K562 (cell line): ENCODE measurements around the gene FGL2. TPM values are rescaled to one million over a fixed set of nuclear protein-coding genes. Genes with fewer than 3 reads are reported as not detected.
"Not testable (repeated sequence)": the region's sequence is repeated elsewhere in the genome, so short reads cannot be mapped to it uniquely, and the experiment has no call there.

Experiments
- ATAC-seq: fragments of 200-7000 bp; cut with Tn5 transposase; 3 replicates; pipeline ENCODE4 v1.9.1; 2020; ENCODE audit warnings: moderate library complexity
- BruUV-seq: library from RNA; stranded (reverse); fragments of 400-500 nt; replicated peaks from 2 replicates; lab custom pipeline; 2021; lab: Mats Ljungman, UMichigan
- CTCF ChIA-PET: fragments of 300-600 bp; formaldehyde crosslinking; extraction: SDS; loops from one replicate; lab custom pipeline; 2021; ENCODE audit warnings: low intra/inter-chr PET ratio; lab: Yijun Ruan, JAX
- POLR2A ChIA-PET: fragments of 300-600, 350-650 bp; sonication (Branson Sonifier 250); formaldehyde crosslinking; extraction: SDS; loops from one replicate; lab custom pipeline; 2021; ENCODE audit warnings: antibody characterized with exemption, inconsistent platforms; lab: Yijun Ruan, JAX
- DNase-seq, 4 experiments: peaks; one replicate each; pipeline versions ENCODE4 v3.0.0 to v3.0.0-alpha.2; 2011 to 2018; ENCODE audit warnings: low spot score in 3 of 4, mixed read lengths in 3 of 4; ENCODE audit errors: extremely low read depth in 1 of 4
- FAIRE-seq: peaks from 2 replicates; lab custom pipeline; 2011; peaks lifted over from hg19 to GRCh38; lab: Jason Lieb, UNC
- H2AFZ ChIP-seq: 2 replicates; pipeline ENCODE4 v1.6.0; 2011; ENCODE audit warnings: low read depth, low read length, control low read depth, inconsistent platforms
- H3K27ac ChIP-seq: fragments of 200-600 bp; 3 replicates; pipeline ENCODE4 v1.8.0; 2011; ENCODE audit warnings: low read depth, mild to moderate bottlenecking, control low read depth, inconsistent platforms, low read length, moderate library complexity, mixed read lengths; ENCODE audit errors: extremely low read depth
- H3K27me3 ChIP-seq, 2 experiments: fragments of 300-600 bp in 1 of 2; 2 replicates in 1 of 2; 3 replicates in 1 of 2; pipeline versions ENCODE4 v1.6.0 to v1.8.0; 2011; ENCODE audit warnings: inconsistent platforms in 2 of 2, low read length in 2 of 2, mild to moderate bottlenecking in 1 of 2, mixed read lengths in 1 of 2, moderate library complexity in 1 of 2; ENCODE audit not compliant: control insufficient read depth in 2 of 2, insufficient read depth in 2 of 2
- H3K36me3 ChIP-seq: fragments of 300-600 bp; 3 replicates; pipeline ENCODE4 v1.8.0; 2011; ENCODE audit warnings: mild to moderate bottlenecking, low read length, inconsistent platforms; ENCODE audit not compliant: control insufficient read depth, insufficient read depth
- H3K4me1 ChIP-seq, 2 experiments: fragments of 200-600 bp in 1 of 2; replicated peaks in 1 of 2; 2 replicates in 1 of 2; 3 replicates in 1 of 2; pipeline versions ENCODE4 v1.5.1 to v1.8.0; 2011; ENCODE audit warnings: inconsistent platforms in 2 of 2, low read length in 2 of 2, mild to moderate bottlenecking in 1 of 2, mixed read lengths in 1 of 2, moderate library complexity in 1 of 2; ENCODE audit not compliant: control insufficient read depth in 2 of 2, insufficient read depth in 2 of 2
- H3K4me2 ChIP-seq: 2 replicates; pipeline ENCODE4 v1.6.1; 2011; ENCODE audit warnings: low read length, control low read depth, inconsistent platforms, mixed read lengths; ENCODE audit not compliant: insufficient read depth
- H3K4me3 ChIP-seq: fragments of 200-600 bp; sonication (generic), shearing (Covaris generic); 2 replicates; pipeline ENCODE4 v1.5.1; 2016; ENCODE audit warnings: control low read depth, inconsistent platforms
- H3K79me2 ChIP-seq: fragments of 200-600 bp; 3 replicates; pipeline ENCODE4 v1.8.0; 2011; ENCODE audit warnings: low read length, inconsistent platforms; ENCODE audit not compliant: control insufficient read depth, insufficient read depth
- H3K9ac ChIP-seq, 2 experiments: 2 replicates each; pipeline versions ENCODE4 v1.6.0 to v1.6.1; 2011; ENCODE audit warnings: low read depth in 2 of 2, low read length in 2 of 2, control low read depth in 1 of 2, inconsistent platforms in 1 of 2, mild to moderate bottlenecking in 1 of 2, mixed read lengths in 1 of 2; ENCODE audit not compliant: insufficient read depth in 1 of 2
- H3K9me1 ChIP-seq: one replicate; pipeline ENCODE4 v1.6.0; 2011; ENCODE audit warnings: inconsistent platforms, mild to moderate bottlenecking, low read length, moderate library complexity; ENCODE audit not compliant: control insufficient read depth, insufficient read depth
- H3K9me3 ChIP-seq: replicated peaks from 2 replicates; pipeline ENCODE4 v1.5.1; 2011; ENCODE audit warnings: low read depth, low read length, inconsistent platforms; ENCODE audit not compliant: control insufficient read depth, insufficient read depth
- H4K20me1 ChIP-seq: replicated peaks from 2 replicates; pipeline ENCODE4 v1.6.1; 2011; ENCODE audit warnings: low read length, inconsistent platforms, mixed read lengths; ENCODE audit not compliant: control insufficient read depth, insufficient read depth
- RFX1 ChIP-seq: fragments of 450-650 bp; IDR thresholded peaks from 2 replicates; pipeline ENCODE4 v1.6.1; 2016; ENCODE audit warnings: mild to moderate bottlenecking, moderate library complexity
- WGBS: fragments of 100-300 bp; shearing (Covaris generic); methylation state at CpG from one replicate; pipeline ENCODE4 v1.1.6; 2016; ENCODE audit warnings: low coverage, mixed read lengths; ENCODE audit not compliant: insufficient coverage; ENCODE audit errors: missing lambda C conversion rate; 5-methylcytosine and 5-hydroxymethylcytosine counted together
- in situ Hi-C: fragments of 300-500 bp; cut with MboI; formaldehyde crosslinking; loops from 4 replicates; pipeline ENCODE4 v1.15.0; 2018; ENCODE audit warnings: inconsistent platforms, mixed read lengths
- intact Hi-C: fragments of 100-400 bp; cut with micrococcal nuclease; formaldehyde crosslinking; loops from 2 replicates; pipeline ENCODE4 v1.14.2; 2022
- polyA plus RNA-seq, 8 experiments: library from polyadenylated mRNA; depleted of rRNA in 4 of 8; stranded (reverse) in 5 of 8; unstranded in 3 of 8; fragments of >200 nt; fragmentation: Nextera tagmentation in 2 of 8; fragmentation: Illumina TruSeq in 1 of 8; extraction: Ambion mirVana in 2 of 8; extraction: Trizol in 1 of 8; gene quantifications; 2 replicates each; pipeline versions ENCODE4 v1.2.1 to v1.2.3, GENCODE V29; 2011 to 2014; ENCODE audit warnings: inconsistent platforms in 1 of 8, missing spikeins in 1 of 8
- total RNA-seq, 7 experiments: library from RNA; depleted of rRNA in 6 of 7; stranded (reverse); fragments of >200 nt in 6 of 7; fragmentation: Illumina TruSeq in 2 of 7; extraction: Trizol in 2 of 7; gene quantifications; 2 replicates each; pipeline versions ENCODE4 v1.2.1 to v1.2.3, GENCODE V29; 2011 to 2021; ENCODE audit warnings: low replicate concordance in 1 of 7

Gene FGL2
- total and polyA plus RNA-seq, 9 of the 15 experiments (the other 6 are each of a cell fraction or from before 2014, with no cell fraction given), result 0.11 TPM; not detected in 8

- H3K9me1 ChIP-seq, POLR2A ChIA-PET, FAIRE-seq, H3K4me1 ChIP-seq, H3K9me3 ChIP-seq, in situ Hi-C loops, H3K9ac ChIP-seq, H3K36me3 ChIP-seq, intact Hi-C loops, H3K27me3 ChIP-seq, ATAC-seq, H4K20me1 ChIP-seq, BruUV-seq, H2AFZ ChIP-seq, H3K4me3 ChIP-seq, CTCF ChIA-PET, H3K79me2 ChIP-seq, H3K4me2 ChIP-seq, DNase-seq, H3K27ac ChIP-seq: not testable (repeated sequence)
- WGBS, result 0% methylated on average over 1 of the region's 3 CpGs
These were observed 24.3 kb downstream of the FGL2 start for GRCh38 chr7:77175274-77175800.

GRCh38 chr7:77174418-77174817, 25.2 kb downstream of the FGL2 start:
- H3K79me2 ChIP-seq, H3K36me3 ChIP-seq, H3K4me2 ChIP-seq, H3K9me1 ChIP-seq, H3K9ac ChIP-seq, POLR2A ChIA-PET, H3K27me3 ChIP-seq, in situ Hi-C loops, intact Hi-C loops, H3K27ac ChIP-seq, H3K4me3 ChIP-seq, H3K9me3 ChIP-seq, BruUV-seq, H3K4me1 ChIP-seq, CTCF ChIA-PET, DNase-seq, FAIRE-seq, H2AFZ ChIP-seq, H4K20me1 ChIP-seq, ATAC-seq: not testable (repeated sequence)
- TF ChIP-seq RFX1, result peak; percentile 53
- WGBS, result 2% methylated on average over 3 of the region's 4 CpGs

DNA sequence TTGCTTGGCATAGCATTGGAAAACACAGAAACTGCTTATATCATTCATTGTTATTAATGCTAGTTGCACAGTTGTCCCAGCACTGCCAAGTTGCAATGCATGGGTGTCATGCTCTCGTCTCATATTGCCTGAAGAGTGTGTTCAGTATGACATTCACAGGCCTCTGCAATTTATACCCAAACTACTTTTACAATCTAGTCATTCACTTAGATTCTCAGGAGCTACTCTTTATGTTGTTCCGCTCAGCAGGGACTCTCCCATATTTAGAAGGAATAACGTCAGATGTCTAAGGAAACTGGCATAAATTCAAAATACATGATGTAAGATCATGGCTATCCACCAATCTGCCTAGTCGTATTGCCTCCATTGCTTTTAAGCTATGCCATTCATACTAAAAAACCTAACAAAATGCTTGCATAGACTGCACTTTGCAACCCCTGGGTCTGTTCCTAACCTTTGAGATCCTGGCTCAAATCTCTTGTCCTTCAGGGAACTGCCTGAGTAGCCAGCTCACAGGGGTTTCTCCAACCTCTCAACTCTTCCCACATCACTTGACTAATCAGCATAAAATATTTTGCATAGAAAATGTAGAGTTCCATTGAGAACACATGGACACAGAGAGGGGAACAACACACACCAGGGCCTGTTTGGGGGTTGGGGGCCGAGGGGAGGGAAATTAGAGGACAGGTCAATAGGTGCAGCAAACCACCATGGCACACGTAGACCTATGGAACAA, 27.0 kb downstream of the FGL2 start:
- H3K9ac ChIP-seq, FAIRE-seq, H3K79me2 ChIP-seq, H3K4me1 ChIP-seq, BruUV-seq, H3K9me1 ChIP-seq, H3K4me3 ChIP-seq, H4K20me1 ChIP-seq, CTCF ChIA-PET, intact Hi-C loops, in situ Hi-C loops, H3K36me3 ChIP-seq, H3K4me2 ChIP-seq, H3K27ac ChIP-seq, H3K27me3 ChIP-seq, POLR2A ChIA-PET, DNase-seq, H2AFZ ChIP-seq, H3K9me3 ChIP-seq, ATAC-seq: not testable (repeated sequence)
- WGBS, result under 1% methylated on average over 6 of the region's 6 CpGs
